Fibroblast of lung (primary cell): ENCODE measurements around the gene P3R3URF. TPM values are rescaled to one million over a fixed set of nuclear protein-coding genes. Genes with fewer than 3 reads are reported as not detected.

ENCODE experiments used
- DNase-seq, 2 donors: peaks; one replicate each; pipeline versions ENCODE4 v3.0.0 to v3.0.0-alpha.2; 2010; ENCODE audit warnings: low read depth in 2 of 2
- H2AFZ ChIP-seq: 2 replicates; pipeline ENCODE4 v1.5.1; 2012; ENCODE audit warnings: low read length, control low read depth, inconsistent platforms
- H3K27ac ChIP-seq: 2 replicates; pipeline ENCODE4 v1.5.1; 2011; ENCODE audit warnings: low read length, control low read depth; ENCODE audit not compliant: insufficient read depth
- H3K27me3 ChIP-seq: 2 replicates; pipeline ENCODE4 v1.5.1; 2011; ENCODE audit warnings: mild to moderate bottlenecking, low read length; ENCODE audit not compliant: control insufficient read depth, insufficient read depth
- H3K36me3 ChIP-seq: 2 replicates; pipeline ENCODE4 v1.5.1; 2011; ENCODE audit warnings: low read length; ENCODE audit not compliant: control insufficient read depth, insufficient read depth
- H3K4me1 ChIP-seq: 2 replicates; pipeline ENCODE4 v1.5.1; 2011; ENCODE audit warnings: low read length; ENCODE audit not compliant: control insufficient read depth, insufficient read depth; ENCODE audit errors: extremely low read depth
- H3K4me2 ChIP-seq: 2 replicates; pipeline ENCODE4 v1.5.1; 2011; ENCODE audit warnings: low read length, control low read depth; ENCODE audit not compliant: insufficient read depth; ENCODE audit errors: extremely low read depth
- H3K4me3 ChIP-seq, 4 experiments: fragments of 200-600 bp in 1 of 4; sonication (generic) in 1 of 4; replicated peaks in 1 of 4; 2 replicates each; pipeline ENCODE4 v1.5.1; 2011 to 2016; ENCODE audit warnings: low read length in 4 of 4, low read depth in 3 of 4, mild to moderate bottlenecking in 3 of 4, control low read depth in 2 of 4, inconsistent platforms in 1 of 4, mixed read lengths in 1 of 4; ENCODE audit not compliant: insufficient read depth in 1 of 4; ENCODE audit errors: control extremely low read depth in 1 of 4
- H3K79me2 ChIP-seq: 2 replicates; pipeline ENCODE4 v1.5.1; 2012; ENCODE audit warnings: mild to moderate bottlenecking, low read length, inconsistent platforms; ENCODE audit not compliant: control insufficient read depth, insufficient read depth
- H3K9ac ChIP-seq: 2 replicates; pipeline ENCODE4 v1.5.1; 2011; ENCODE audit warnings: mild to moderate bottlenecking, low read length, control low read depth; ENCODE audit not compliant: insufficient read depth
- H3K9me3 ChIP-seq: 2 replicates; pipeline ENCODE4 v1.5.1; 2012; ENCODE audit warnings: low read depth, low read length; ENCODE audit not compliant: control insufficient read depth, insufficient read depth
- H4K20me1 ChIP-seq: 2 replicates; pipeline ENCODE4 v1.5.1; 2011; ENCODE audit warnings: low read length; ENCODE audit not compliant: control insufficient read depth, insufficient read depth; ENCODE audit errors: extremely low read depth
- EZH2 ChIP-seq: IDR thresholded peaks from 2 replicates; pipeline ENCODE4 v1.5.1; 2012; ENCODE audit warnings: low read length, control low read depth, mild to moderate bottlenecking; ENCODE audit errors: missing control alignments
- polyA plus RNA-seq, 2 donors: library from polyadenylated mRNA; depleted of rRNA in 1 of 2; stranded (reverse) in 1 of 2; unstranded in 1 of 2; fragments of >200 nt; gene quantifications; 2 replicates each; pipeline ENCODE4 v1.2.1, GENCODE V29; 2011 to 2012; ENCODE audit warnings: missing spikeins in 1 of 2
- total RNA-seq: library from RNA; depleted of rRNA; stranded (reverse); fragments of >200 nt; gene quantifications from 2 replicates; pipeline ENCODE4 v1.2.1, GENCODE V29; 2014
- TF ChIP-seq, protein P1 (sequence below), 2 donors: IDR thresholded peaks in 1 of 2; conservative IDR thresholded peaks in 1 of 2; 1 replicate in 1 of 2; 2 replicates in 1 of 2; pipeline ENCODE4 v1.5.1; 2011 to 2012; ENCODE audit warnings: low read length in 2 of 2, control low read depth in 1 of 2, inconsistent platforms in 1 of 2, low read depth in 1 of 2, mild to moderate bottlenecking in 1 of 2

The P3R3URF gene
- total and polyA plus RNA-seq, 2 donors (not counting 1 experiment from before 2014, with no cell fraction given), result not detected

DNA sequence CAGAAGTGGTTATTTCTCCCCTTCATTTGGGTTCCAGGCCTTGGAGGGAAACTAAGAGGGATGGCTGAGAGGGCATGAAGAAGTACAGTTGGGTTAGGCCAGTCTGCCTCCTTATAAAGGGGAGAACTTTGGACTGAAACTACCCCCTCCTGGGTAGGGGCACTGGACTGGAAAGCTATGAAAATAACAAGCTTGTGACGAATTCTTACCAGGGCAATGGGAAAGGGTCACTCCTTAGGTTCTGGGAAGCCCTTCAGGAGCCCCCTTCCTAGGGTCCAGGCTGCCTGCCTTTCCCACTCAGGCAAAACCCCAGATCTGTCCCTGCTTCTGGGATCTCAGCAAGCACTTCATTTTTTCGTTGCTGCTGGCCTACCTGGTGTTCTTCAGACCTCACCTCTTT is 9.8 kb upstream of the P3R3URF start:
- no peak overlapping the region for H3K9ac ChIP-seq
- H3K9me3 ChIP-seq, result no peaks in the 10 kb centered on the region
- peaks cover 6% of the 10 kb centered on the region for H3K36me3 ChIP-seq
- H3K27ac ChIP-seq, result no peak overlapping the region
- no peak for TF ChIP-seq EZH2
- TF ChIP-seq, protein P1, sequence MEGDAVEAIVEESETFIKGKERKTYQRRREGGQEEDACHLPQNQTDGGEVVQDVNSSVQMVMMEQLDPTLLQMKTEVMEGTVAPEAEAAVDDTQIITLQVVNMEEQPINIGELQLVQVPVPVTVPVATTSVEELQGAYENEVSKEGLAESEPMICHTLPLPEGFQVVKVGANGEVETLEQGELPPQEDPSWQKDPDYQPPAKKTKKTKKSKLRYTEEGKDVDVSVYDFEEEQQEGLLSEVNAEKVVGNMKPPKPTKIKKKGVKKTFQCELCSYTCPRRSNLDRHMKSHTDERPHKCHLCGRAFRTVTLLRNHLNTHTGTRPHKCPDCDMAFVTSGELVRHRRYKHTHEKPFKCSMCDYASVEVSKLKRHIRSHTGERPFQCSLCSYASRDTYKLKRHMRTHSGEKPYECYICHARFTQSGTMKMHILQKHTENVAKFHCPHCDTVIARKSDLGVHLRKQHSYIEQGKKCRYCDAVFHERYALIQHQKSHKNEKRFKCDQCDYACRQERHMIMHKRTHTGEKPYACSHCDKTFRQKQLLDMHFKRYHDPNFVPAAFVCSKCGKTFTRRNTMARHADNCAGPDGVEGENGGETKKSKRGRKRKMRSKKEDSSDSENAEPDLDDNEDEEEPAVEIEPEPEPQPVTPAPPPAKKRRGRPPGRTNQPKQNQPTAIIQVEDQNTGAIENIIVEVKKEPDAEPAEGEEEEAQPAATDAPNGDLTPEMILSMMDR (conservative IDR thresholded peaks at IDR 0.05 in 1 of 2, IDR thresholded peaks at IDR 0.05 in 1 of 2; ENCODE audit: low read depth in 1 of 2, low read length in 2 of 2), result no peak
- H3K4me3 ChIP-seq, result no peak overlapping the region
- H3K27me3 ChIP-seq, result no peaks in the 10 kb centered on the region
- H3K79me2 ChIP-seq, result no peaks in the 10 kb centered on the region
- no peak for DNase-seq
- H3K4me2 ChIP-seq, result no peak overlapping the region
- peaks cover 11% of the 10 kb centered on the region for H3K4me1 ChIP-seq
- no peaks in the 10 kb centered on the region for H4K20me1 ChIP-seq
- no peak overlapping the region for H2AFZ ChIP-seq

DNA sequence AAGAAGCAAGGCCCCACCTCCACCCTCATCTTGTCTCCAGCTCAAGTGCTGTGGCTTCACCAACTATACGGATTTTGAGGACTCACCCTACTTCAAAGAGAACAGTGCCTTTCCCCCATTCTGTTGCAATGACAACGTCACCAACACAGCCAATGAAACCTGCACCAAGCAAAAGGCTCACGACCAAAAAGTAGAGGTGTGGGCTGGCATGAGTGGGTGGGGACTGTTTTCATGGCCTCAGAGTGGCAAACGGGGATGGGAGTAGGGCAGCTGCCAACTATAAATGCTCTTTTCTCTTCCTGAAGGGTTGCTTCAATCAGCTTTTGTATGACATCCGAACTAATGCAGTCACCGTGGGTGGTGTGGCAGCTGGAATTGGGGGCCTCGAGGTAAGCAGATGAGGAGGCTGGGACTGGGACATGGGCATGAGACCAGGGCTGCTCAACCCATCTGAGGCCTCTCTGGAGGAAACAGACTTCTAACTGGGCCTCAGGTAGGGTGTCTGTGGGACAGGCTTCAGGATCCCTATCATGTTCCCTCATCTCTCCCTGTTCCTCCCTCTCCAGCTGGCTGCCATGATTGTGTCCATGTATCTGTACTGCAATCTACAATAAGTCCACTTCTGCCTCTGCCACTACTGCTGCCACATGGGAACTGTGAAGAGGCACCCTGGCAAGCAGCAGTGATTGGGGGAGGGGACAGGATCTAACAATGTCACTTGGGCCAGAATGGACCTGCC is 8.8 kb upstream of the P3R3URF start:
- H3K4me2 ChIP-seq, result no peak overlapping the region
- no peaks in the 10 kb centered on the region for H3K27me3 ChIP-seq
- DNase-seq, result no peak
- H3K4me3 ChIP-seq, result no peak overlapping the region
- H3K36me3 ChIP-seq, result peaks cover 3% of the 10 kb centered on the region
- H3K27ac ChIP-seq, result no peak overlapping the region
- H4K20me1 ChIP-seq, result no peaks in the 10 kb centered on the region
- no peak overlapping the region for H2AFZ ChIP-seq
- TF ChIP-seq, protein P1 (conservative IDR thresholded peaks at IDR 0.05 in 1 of 2, IDR thresholded peaks at IDR 0.05 in 1 of 2; ENCODE audit: low read depth in 1 of 2, low read length in 2 of 2), result no peak
- TF ChIP-seq EZH2, result no peak
- H3K4me1 ChIP-seq, result peaks cover 11% of the 10 kb centered on the region
- H3K9me3 ChIP-seq, result no peaks in the 10 kb centered on the region
- H3K79me2 ChIP-seq, result no peaks in the 10 kb centered on the region
- H3K9ac ChIP-seq, result no peak overlapping the region

DNA sequence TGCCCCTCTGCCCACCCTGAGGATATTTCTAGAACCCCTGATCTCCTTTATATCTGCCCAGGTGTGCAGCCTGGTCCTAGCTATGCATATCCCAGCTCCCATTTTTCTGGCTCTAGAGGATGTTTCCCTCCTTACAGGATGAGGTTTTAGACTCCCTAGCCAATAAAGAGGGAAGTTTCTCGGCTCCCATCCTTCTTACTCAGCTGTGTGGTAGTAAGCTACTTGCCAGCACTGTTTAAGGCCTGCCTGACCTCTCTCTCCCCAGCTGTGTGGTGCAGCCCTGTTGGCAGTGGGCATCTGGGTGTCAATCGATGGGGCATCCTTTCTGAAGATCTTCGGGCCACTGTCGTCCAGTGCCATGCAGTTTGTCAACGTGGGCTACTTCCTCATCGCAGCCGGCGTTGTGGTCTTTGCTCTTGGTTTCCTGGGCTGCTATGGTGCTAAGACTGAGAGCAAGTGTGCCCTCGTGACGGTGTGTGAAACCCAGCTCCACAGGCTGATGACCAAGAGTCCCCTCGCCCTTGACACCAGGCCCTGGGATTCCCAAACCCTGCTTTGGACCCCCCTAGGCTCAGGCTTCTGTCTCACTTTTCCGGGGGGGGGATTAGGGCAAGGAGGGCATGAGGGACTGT is 7.8 kb upstream of the P3R3URF start:
- Histone ChIP-seq H2AFZ (no peak overlapping the region), H3K9ac (no peak overlapping the region), H3K79me2 (no peaks in the 10 kb centered on the region), H3K27me3 (no peaks in the 10 kb centered on the region), H3K4me3 (no peak overlapping the region), H3K36me3 (peaks cover 3% of the 10 kb centered on the region), H4K20me1 (no peaks in the 10 kb centered on the region), H3K4me1 (peaks cover 11% of the 10 kb centered on the region), H3K9me3 (no peaks in the 10 kb centered on the region), H3K27ac (no peak overlapping the region), H3K4me2 (no peak overlapping the region)
- TF ChIP-seq, protein P1 (conservative IDR thresholded peaks at IDR 0.05 in 1 of 2, IDR thresholded peaks at IDR 0.05 in 1 of 2; ENCODE audit: low read depth in 1 of 2, low read length in 2 of 2), result no peak
- TF ChIP-seq EZH2, result no peak
- no peak for DNase-seq
